C1 segment of cervical spinal cord (tissue), 14 donors: ENCODE results near the gene RUNX2.

Source experiments
- DNase-seq, 14 donors: peaks; one replicate each; lab custom pipeline; 2025; lab: John Stamatoyannopoulos, UW

The RUNX2 gene

DNA sequence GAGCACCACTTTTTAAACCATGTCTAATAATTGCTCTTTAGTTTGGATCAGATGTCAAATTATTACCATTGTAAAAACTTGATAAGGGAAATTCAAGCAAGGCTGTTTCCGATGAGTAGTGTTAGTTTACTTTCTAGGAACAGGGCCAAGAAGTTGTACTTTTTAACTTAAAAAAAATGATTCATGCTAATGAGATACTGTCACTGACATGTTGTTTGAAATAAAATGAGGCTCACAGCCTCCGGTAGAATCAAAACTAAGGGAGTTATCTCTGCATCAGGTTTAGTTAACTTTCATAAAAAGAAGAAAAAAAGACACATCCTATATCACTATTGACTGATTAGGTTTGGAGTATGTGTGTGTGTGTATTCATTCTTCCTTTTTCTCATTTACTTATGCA is 104.8 kb downstream of the RUNX2 start:
- no peak for DNase-seq

- no peak for DNase-seq
Observed at GRCh38 chr6:45433533-45434380, 105.6 kb downstream of the RUNX2 start.

- DNase-seq = no peak
Observed at GRCh38 chr6:45434381-45434700, 106.2 kb downstream of the RUNX2 start.

DNA sequence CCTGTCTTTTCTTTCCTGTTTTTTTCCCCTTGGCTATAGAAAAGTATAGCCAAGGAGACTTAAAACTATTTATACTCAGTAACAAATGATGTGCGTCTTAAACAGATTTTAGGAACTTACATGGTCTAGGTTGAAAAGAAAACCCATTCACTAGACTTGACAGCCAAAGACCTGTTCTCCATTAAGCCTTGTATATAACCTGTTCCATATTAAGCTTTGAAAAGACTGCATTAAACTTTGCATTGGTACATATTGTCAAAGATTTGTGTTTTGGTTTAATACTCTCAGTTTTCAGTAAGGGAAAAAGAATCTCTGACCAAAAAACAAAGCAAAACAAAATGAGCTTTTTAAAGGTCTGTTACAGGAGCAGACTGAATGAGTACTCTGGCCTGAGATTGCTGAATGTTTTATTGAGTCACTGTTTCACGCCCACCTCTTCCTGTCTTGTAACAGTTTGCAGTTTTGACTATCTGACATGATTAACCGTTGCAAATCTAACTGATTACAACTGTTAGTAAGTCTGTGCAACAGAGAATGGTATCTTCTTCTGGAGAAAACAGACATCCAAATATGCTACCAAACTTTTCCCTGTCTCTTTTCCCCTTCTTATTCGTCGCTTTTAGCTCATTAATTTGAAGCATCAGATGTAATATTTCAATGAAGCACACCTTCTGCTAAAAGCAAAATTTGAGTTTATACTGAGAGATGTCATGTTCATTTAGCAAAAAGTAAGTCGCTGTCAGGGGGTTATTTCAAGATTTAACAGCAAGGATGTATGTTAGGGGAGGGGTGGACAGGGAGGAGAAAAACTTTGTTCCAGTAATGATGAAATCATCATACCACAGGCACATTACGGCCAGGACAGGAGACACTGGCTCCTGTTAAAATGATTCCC is 108.7 kb downstream of the RUNX2 start:
- no peak for DNase-seq

DNA sequence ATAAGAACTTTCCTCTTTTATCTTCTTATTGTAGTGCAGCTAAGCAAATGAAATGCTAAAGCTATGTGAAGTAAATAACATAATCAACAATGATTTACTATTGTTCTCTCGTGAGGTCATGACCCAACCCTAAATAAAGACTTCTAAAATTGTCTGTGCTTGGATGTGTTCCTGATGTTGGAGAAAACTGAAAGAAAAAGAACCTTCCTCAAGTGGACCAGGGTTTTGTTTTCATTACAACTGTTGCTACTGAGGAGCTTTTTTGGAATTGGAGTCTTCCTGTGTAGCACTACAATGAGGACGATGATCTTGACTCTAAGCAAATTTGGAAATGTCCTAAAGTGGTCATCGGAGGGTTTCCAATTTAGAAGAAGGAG is 109.3 kb downstream of the RUNX2 start:
- DNase-seq = no peak

DNA sequence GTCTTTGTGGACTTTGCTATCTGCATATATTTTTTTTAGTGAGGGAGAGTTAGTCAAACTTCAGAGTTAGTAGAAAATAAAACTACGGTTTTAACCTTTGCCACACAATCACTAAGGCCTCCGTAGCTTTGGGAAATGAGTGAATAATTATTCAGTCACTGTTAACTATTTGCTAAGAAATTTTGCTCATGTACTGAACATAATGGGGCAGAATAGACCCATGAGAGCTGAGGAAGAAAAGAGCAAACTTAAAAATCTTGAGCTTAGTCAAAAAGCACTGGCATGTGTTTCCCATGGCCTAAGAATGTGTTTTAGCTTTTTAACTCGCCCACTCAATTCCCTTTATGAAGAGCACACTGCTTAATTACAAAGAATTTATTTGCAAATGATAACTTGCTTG is 110.0 kb downstream of the RUNX2 start:
- no peak for DNase-seq

DNA sequence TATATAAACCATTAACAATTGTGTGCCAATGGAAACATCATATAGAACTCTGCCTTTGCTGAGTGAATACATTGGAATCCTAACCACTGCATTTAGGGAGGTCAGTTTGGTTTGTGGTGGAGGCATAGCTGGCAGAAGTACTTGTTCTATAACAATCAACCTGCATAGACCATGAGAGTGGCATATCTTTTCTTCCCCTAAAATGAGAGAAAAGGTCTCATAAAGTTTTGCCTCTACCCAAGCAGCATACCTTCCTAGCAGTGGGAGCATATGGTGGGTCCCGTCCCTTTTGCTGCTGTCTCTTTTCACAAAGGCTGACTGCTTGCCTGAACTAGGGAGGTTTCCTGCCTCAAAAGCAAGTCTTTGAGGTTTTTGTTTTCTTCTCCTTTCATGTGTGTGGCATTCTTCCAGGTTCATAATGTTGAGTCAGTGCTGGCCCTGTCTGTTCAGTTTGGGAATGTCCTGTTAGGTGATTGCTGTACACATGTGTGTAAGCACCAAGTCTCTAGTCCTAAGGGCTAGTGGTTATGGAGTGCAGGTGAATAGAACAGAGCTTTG is 110.8 kb downstream of the RUNX2 start:
- DNase-seq = no peak

DNA sequence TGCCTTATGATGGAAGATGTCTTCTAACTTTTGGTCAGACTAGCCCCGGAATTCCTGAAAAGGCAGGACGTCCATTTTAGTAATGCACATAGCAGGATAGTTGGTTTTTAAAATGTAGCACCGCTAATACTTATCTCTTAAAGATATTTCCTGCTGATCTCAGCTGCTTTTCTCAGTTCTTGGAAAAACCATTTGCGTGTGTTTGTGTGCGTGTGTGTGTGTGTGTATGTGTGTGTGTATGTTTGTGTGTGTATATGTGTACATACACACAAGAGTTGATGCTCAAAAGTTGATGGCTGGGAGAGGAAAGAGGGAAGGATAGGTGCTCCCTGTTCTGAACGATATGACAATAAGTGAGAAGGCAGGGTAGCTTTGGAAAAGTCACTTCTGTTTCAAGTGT is 111.3 kb downstream of the RUNX2 start:
- no peak for DNase-seq

DNA sequence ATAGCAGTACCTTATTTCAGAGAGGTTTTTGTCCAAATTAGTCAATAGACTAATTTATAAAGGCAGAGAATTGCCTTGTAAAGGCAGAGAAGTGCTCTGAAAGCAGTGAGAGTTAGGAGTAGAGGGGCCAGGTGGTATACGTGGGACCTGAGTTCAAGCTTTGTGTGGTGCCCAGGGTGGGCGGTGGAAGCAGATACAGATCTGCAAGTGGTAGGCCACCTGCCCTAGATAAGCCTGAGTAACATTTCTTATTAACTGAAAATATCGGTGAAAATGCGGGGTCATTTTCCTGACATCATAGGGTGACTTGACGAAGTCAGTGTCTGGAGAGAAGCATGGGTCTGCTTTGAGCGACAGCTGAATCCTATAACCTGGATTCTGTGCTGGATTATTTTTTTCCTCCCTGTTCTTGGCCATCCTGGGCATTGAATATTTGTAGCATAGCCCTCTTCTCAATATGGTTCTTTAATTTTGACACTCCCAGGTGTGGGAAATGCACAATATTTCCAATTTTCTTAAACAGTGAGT is 111.8 kb downstream of the RUNX2 start:
- DNase-seq = no peak

DNA sequence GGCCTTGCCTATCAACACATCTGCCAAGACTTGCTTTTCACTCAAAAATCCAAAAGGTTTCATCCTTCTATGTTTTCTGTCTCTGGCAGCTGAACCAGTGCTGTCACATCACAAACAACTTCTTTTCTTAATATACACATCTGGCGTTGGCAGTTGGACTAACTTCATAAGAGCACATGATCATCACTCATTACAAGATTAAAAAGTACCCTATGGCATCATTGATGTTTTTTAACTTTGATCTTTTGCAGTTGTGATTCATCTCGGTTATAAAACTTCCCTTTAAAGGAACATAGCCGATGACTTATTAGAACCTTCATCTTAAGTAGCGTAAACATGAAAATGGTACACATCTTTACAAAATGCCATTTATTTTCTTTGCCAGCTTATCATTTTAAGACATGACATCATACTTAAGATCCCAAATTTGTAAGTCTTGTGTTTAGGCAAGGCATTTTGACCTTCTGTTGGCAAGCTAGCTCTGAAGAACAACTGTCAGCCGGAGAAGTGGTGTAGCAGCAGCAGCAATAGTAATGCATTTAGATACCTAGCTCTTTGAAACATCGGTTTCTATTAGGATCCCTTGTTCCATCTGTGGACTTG is 113.8 kb downstream of the RUNX2 start:
- DNase-seq = no peak

DNA sequence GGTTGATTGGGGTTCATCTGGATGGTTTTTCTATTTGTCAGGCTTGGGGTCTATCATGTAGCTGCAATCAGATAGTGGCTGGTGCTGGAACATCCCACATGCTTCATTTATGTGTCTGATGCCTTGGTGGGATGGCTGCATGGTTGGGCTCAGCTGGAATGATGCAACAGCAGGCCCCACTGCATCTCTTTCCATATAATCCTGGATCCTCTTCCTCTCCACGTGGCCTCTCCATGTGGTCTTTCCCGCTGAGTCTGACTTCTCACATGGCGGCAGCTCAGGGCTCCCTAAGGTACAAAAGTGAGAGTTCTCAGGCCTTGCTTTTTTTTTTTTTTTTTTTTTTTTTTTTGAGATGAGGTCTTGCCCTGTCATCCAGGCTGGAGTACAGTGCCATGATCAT is 114.6 kb downstream of the RUNX2 start:
- no peak for DNase-seq

DNA sequence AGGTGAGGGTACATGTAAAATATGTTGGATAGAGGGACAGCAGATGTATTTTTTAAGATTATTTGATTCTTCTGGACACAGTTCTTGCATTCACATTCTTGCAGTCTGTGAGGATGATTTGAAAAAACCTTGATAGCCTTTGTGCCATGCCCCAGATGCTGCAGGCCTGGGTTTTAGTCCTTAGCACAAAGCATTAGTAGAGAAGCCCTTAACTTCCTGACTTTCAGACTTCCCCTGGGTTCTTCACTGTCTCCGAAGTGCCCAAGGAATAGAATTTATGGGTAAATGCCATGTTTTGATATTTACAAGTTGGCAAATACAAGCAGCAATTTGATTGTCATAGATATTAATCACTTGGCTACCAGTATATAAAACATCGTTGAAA is 117.2 kb downstream of the RUNX2 start:
- no peak for DNase-seq

GRCh38 chr6:45445749-45446549 is 117.8 kb downstream of the RUNX2 start:
- peak in 9 of 14 donors; percentile 2 to 67 (median 24) for DNase-seq

DNA sequence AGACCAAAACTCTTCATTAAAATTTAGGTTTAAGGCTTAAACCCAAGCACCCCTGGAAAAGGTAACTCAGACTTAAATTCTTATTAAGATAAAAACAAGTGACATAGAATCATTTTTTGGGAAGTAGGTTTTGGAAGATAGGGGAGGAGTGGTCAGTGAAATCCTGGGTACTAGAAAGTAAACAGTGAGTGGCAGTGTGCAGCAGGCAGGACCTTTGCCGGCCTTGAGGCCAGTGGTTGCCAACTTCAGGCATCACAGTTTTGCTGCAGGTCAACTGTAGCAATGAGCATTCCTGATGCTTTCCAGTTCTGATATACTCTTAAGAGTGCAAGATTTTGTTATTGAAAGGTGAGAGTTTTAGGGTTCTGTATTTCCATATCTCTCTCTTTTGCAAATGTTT is 118.9 kb downstream of the RUNX2 start:
- no peak for DNase-seq

- no peak for DNase-seq
Observed at GRCh38 chr6:45447716-45448115, 119.6 kb downstream of the RUNX2 start.

- DNase-seq = no peak
Observed at GRCh38 chr6:45448417-45449389, 120.6 kb downstream of the RUNX2 start.

DNA sequence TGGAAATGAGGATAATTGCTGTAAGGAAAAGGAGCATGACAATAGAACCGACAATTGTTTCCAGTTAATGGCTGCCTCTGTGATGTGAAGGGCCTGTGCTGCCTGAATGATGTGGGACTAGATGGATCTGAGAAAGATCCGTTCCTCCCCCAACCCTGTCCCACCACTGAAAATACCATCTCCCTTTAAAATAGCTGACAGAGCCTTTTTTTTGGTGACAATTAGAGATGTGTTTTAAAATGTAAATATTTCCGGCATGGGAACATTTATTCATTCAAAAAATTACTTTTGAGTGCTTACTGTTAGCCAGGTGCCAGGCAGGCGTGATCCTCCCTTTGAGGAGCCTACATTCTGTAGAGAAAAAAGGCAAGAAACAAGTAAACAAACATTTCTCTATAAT is 122.0 kb downstream of the RUNX2 start:
- no peak for DNase-seq

- no peak for DNase-seq
Observed at GRCh38 chr6:45450831-45451230, 122.7 kb downstream of the RUNX2 start.

DNA sequence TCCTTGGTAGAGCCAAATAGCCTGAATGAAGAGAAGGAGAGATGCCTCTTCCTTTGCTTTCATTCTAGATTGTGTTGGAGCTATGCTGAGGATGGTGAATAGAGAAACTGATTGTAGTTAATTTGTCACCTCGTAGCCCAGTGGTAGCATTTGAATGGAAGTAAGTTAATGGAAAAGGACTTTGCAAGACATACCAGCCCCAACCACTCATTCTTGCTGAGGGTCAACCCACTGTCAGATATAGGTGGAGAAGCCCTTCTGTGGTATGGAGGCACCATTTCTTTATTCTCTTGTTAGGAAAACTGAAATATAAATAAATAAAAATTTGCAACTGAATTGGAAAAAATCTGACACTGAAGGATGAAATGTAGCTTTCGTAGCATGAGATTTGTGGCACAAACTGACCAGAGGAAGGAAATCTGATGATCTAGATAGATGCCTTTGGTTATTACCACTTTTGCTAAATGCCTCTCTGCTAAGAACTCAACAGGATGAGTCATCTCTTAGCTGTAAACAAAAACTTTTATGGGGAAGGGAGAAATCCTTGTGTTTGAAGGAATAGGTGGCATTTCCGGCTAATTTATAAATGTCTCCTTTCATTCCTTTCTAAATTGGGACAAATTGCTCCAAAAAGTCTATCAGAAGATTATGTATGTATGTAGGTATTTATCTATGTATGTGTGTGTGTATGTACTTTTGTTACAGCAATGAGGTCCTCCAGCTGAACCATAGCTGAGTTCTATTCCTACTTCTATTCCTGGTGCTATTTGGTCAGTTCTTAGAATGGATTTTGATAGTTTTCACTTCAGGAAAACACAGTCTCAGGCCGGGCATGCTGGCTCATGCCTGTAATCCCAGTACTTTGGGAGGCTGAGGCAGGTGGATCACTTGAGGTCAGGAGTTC is 126.1 kb downstream of the RUNX2 start:
- no peak for DNase-seq
